Measurements from ENCODE around the gene BCL3. TPM values are rescaled to one million over a fixed set of nuclear protein-coding genes. Genes with fewer than 3 reads are reported as not detected.
A peak's percentile ranks its signal among the peaks of the same experiment; 100 is the strongest.

The BCL3 gene
- total RNA-seq, 5 donors from 2014 or later (not counting 1 experiment from before 2014, with no cell fraction given): 18.7 to 103 (median 19.4) TPM

DNA sequence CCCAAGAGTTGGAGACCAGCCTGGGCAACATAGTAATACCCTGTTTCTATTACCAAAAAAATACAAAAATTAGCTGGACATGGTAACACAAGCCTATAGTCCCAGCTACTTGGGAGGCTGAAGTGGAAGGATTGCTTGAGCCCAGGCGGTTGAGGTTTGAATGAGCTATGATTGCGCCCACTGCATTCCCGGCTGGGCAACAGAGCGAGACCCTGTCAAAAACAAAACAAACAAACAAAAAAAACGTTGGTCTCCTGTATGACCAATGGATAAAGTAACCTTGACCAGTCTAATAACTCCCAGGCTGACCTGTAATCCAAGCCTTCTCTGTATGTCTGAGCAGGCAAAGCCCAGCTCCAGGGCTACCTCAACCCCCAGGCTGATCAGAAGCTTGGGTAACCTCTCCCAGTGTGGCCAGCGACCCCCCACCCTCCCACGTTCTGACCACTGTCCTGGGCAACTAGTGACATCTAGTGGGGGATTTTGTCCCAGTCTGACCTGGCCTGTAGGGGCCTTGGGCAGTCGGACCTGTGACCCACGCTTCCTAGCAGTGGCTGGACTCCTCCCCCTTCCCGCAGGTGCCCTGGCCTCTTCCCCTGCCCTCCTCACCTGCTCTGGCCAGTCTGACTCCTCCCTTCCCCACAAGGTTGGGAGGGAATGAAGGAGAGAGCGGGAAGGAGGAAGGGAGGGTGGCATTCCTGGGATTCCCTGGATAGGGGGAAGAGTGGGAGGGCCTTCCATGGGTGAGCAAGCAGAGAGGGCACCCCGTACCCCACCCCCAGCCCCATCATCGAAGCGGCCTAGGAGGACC is 59.3 kb downstream of the BCL3 start:
- Histone ChIP-seq H3K9me3 (no peaks in the 10 kb centered on the region), H3K27ac (ENCODE audit: low read length) (no peak overlapping the region), H3K27me3 (replicated peaks in 1 of 2; ENCODE audit: control insufficient read depth in 2 of 2, extremely low read depth in 1 of 2, insufficient read depth in 2 of 2, low read length in 1 of 2) (peaks cover 0 to 48% of the 10 kb centered on the region in 2 experiments), H3K36me3 (ENCODE audit: control insufficient read depth in 2 of 2, extremely low read depth in 1 of 2, insufficient read depth in 1 of 2, low read length in 1 of 2) (no peaks in the 10 kb centered on the region), H3K4me1 (ENCODE audit: control insufficient read depth in 1 of 2, extremely low read depth in 1 of 2, insufficient read depth in 2 of 2, low read length in 2 of 2) (peaks cover 0 to 12% of the 10 kb centered on the region in 2 experiments), H3K4me3 (ENCODE audit: control insufficient read depth in 1 of 2, extremely low read depth in 1 of 2, low read length in 1 of 2) (no peak overlapping the region)
- Mint-ChIP-seq H3K9me3 (no peaks in the 10 kb centered on the region), H3K4me3 (peak overlapping the region in 1 of 3 donors; percentile 56), H3K27me3 (peaks cover 15 to 27% of the 10 kb centered on the region in 2 donors), H3K4me1 (peaks cover 0 to 12% (median 8%) of the 10 kb centered on the region in 3 donors), H3K36me3 (no peaks in the 10 kb centered on the region), H3K27ac (no peak overlapping the region)
- WGBS (ENCODE audit: insufficient coverage): 37% methylated on average over 2 of the region's 14 CpGs
- ChIA-PET POLR2A (no interaction called here), CTCF (no interaction called here)
- DNase-seq (no peak), ATAC-seq (replicated peaks in 1 of 4) (peak in 1 of 4 experiments; percentile 12)

DNA sequence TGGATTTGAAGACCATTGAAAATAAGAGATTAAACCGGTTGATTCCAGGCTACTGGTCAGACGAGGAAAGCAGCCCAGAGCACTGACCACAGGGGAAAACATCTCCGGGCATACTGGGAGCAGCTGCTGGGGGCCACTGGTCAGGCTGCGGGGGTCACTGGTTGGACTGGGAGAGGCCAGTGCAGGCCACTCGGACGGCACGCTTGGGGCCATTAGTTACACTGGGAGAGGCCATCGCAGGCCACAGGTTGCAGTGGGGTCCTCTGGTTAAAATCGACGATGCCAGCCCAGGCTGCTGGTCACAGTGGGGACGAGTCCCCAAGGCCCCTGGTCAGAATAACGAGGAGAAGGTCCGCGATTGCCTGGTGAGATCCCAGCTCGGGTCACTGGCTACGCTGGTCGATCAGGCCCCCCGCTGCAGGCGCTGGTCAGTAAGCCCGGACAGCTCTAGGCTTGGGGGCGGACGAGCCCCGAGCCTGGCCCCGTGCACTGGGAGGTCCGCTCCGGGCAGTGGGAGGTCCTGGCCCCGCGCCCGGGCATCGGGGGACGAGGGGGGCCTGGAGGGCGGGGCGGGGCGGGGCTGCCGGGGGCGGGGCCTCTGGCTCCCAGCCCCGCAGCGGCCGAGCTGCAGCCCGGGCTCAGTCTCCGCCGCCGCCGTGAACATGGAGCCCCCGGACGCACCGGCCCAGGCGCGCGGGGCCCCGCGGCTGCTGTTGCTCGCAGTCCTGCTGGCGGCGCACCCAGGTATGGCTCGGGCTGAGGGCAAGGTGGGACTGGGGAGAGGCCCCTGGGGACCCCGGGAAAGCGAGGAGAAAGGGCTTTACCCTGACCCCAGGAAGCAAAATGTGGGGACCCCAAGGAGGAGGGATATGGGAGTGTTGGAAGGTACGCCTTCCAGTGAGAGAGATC is 60.2 kb downstream of the BCL3 start, which contains the start of gene BCAM:
TSS of gene BCAM (plus strand) at position 641 of the 909 bp plus-strand sequence. CDS start at position 663, 22 bp downstream.
- H3K9me3 Mint-ChIP-seq: no peaks in the 10 kb centered on the region
- H3K36me3 Mint-ChIP-seq: no peaks in the 10 kb centered on the region

More for the DNA sequence above, 60.2 kb downstream of the BCL3 start, which contains the start of gene BCAM:
- H3K27ac ChIP-seq (ENCODE audit: low read length): no peak within 1 kb of the TSS
- Mint-ChIP-seq H3K27ac (no peak within 1 kb of the TSS), H3K4me3 (peak within 1 kb of the TSS in 1 of 3 donors; percentile 56), H3K4me1 (peaks cover 0 to 12% (median 8%) of the 10 kb centered on the region in 3 donors), H3K27me3 (peaks cover 17 to 29% of the 10 kb centered on the region in 2 donors)
- H3K4me1 ChIP-seq (ENCODE audit: control insufficient read depth in 1 of 2, extremely low read depth in 1 of 2, insufficient read depth in 2 of 2, low read length in 2 of 2): peaks cover 0 to 12% of the 10 kb centered on the region in 2 experiments
- 6% methylated on average over 48 of the region's 59 CpGs for WGBS (ENCODE audit: insufficient coverage)
- H3K27me3 ChIP-seq (replicated peaks in 1 of 2; ENCODE audit: control insufficient read depth in 2 of 2, extremely low read depth in 1 of 2, insufficient read depth in 2 of 2, low read length in 1 of 2): peaks cover 0 to 56% of the 10 kb centered on the region in 2 experiments
- no peaks in the 10 kb centered on the region for H3K9me3 ChIP-seq
- ChIA-PET CTCF (interaction anchor here in 1 of 2 donors (0.6 kb wide), 1 partner anchor 529 kb away, joined by 6 read pairs; no protein-coding TSS in a partner anchor), POLR2A (no interaction called here)
- ATAC-seq (replicated peaks in 1 of 4) (peak in 3 of 4 experiments; percentile 48 to 61 (median 56)), DNase-seq (peak in 1 of 35 experiments; percentile 13)
- no peaks in the 10 kb centered on the region for H3K36me3 ChIP-seq (ENCODE audit: control insufficient read depth in 2 of 2, extremely low read depth in 1 of 2, insufficient read depth in 1 of 2, low read length in 1 of 2)
- H3K4me3 ChIP-seq (ENCODE audit: control insufficient read depth in 1 of 2, extremely low read depth in 1 of 2, low read length in 1 of 2): no peak within 1 kb of the TSS

Other genes starting within 250 kb of the BCL3 start
- 10 to 100 TPM in 3 of 5 donors, 1 to 10 TPM in 2; 7.0 to 20.1 (median 17.8) TPM for gene ZNF180, start 248.2 kb upstream of the BCL3 start, total RNA-seq
- gene CEACAM20, start 219.0 kb upstream of the BCL3 start, total RNA-seq: not detected
- gene IGSF23, start 135.1 kb upstream of the BCL3 start, total RNA-seq: not detected
- 1 to 10 TPM; 1.2 to 3.4 (median 2.8) TPM for gene PVR, start 104.8 kb upstream of the BCL3 start, total RNA-seq
- 1 to 10 TPM in 3 of 5 donors, under 1 TPM in 2; 0.57 to 2.7 (median 1.0) TPM for gene CEACAM19, start 77.2 kb upstream of the BCL3 start, total RNA-seq
- not detected for gene CEACAM16, start 49.6 kb upstream of the BCL3 start, total RNA-seq
- gene CBLC, start 29.2 kb downstream of the BCL3 start, total RNA-seq: under 1 TPM in 2 of 5 donors, not detected in 3; 0.25 to 0.30 TPM
- gene BCAM, start 60.4 kb downstream of the BCL3 start, total RNA-seq: 1 to 10 TPM in 1 of 5 donors, under 1 TPM in 3, not detected in 1; 0.39 to 1.0 (median 0.87) TPM
- gene NECTIN2, start 97.6 kb downstream of the BCL3 start, total RNA-seq: 1 to 10 TPM in 4 of 5 donors, under 1 TPM in 1; 0.30 to 1.8 (median 1.4) TPM
- gene TOMM40, start 142.5 kb downstream of the BCL3 start, total RNA-seq: 10 to 100 TPM; 32.1 to 47.5 (median 41.5) TPM
- gene APOE, start 157.1 kb downstream of the BCL3 start, total RNA-seq: 1 to 10 TPM; 2.0 to 9.5 (median 6.8) TPM
- 1 to 10 TPM in 3 of 5 donors, not detected in 2; 2.8 to 8.5 (median 3.9) TPM for gene APOC1, start 165.9 kb downstream of the BCL3 start, total RNA-seq
- not detected for gene APOC4, start 193.5 kb downstream of the BCL3 start, total RNA-seq
- under 1 TPM in 2 of 5 donors, not detected in 3; 0.66 to 0.96 TPM for gene APOC2, start 197.3 kb downstream of the BCL3 start, total RNA-seq
- gene CLPTM1, start 206.7 kb downstream of the BCL3 start, total RNA-seq: 100 to 1,000 TPM in 1 of 5 donors, 10 to 100 TPM in 4; 64.0 to 103 (median 87.6) TPM

All from T-cell (primary cell).